ENCODE measurements around the gene PIK3R5. TPM values are rescaled to one million over a fixed set of nuclear protein-coding genes. Genes with fewer than 3 reads are reported as not detected.

Gene PIK3R5
- total and polyA plus RNA-seq, 2 donors (not counting 1 experiment from before 2014, with no cell fraction given) = 63.1 to 70.0 TPM

DNA sequence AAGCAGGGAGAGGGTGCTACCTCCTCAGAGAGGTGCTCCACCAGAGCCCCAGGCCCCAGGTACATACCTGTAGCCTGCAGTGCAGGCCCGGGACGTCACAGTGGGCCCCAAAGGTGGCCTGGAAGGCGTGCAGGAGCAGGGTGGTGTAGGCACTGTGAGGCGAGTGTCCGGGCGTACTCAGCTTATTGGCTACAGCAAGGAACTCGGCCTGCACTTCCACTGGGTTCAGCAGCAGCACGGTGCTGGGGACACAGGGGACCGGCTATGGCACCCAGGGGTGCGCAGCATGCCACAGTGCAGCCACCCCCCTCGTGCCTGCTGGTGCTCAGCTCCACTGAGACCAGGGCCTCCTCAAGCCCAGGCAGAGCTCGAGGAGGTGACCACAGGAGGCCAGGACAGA, 74.8 kb downstream of the PIK3R5 start:
- peaks cover 0 to 13% of the 10 kb centered on the region in 2 donors for H3K4me1 ChIP-seq (ENCODE audit: control insufficient read depth in 2 of 2, insufficient read depth in 2 of 2, low read length in 2 of 2)
- no peaks in the 10 kb centered on the region for H4K20me1 ChIP-seq (ENCODE audit: control insufficient read depth, insufficient read depth, low read length, poor library complexity, severe bottlenecking)
- H3K36me3 ChIP-seq (replicated peaks in 1 of 2; ENCODE audit: control extremely low read depth in 1 of 2, control insufficient read depth in 1 of 2, extremely low read depth in 1 of 2, insufficient read depth in 2 of 2, low read length in 1 of 2) = peaks cover 0 to 74% of the 10 kb centered on the region in 2 experiments
- no peak overlapping the region for H3K4me3 ChIP-seq (ENCODE audit: control extremely low read depth in 1 of 5, extremely low read depth in 1 of 5, insufficient read depth in 1 of 5, low read depth in 2 of 5, low read length in 4 of 5)
- POLR2A ChIA-PET = no interaction called here
- peaks cover 0 to 12% (median 0%) of the 10 kb centered on the region in 3 donors for H3K9me3 ChIP-seq (ENCODE audit: control extremely low read depth in 1 of 3, control insufficient read depth in 2 of 3, insufficient read depth in 1 of 3, low read length in 2 of 3)
- H3K9ac ChIP-seq (ENCODE audit: low read length) = no peak overlapping the region
- no peak overlapping the region for H3K4me2 ChIP-seq (replicated peaks; ENCODE audit: low read depth, low read length, poor library complexity, severe bottlenecking)
- H3K27me3 ChIP-seq (replicated peaks in 1 of 4; ENCODE audit: control extremely low read depth in 1 of 4, control insufficient read depth in 3 of 4, insufficient read depth in 4 of 4, low read length in 3 of 4) = no peaks in the 10 kb centered on the region
- no peak overlapping the region for H3K27ac ChIP-seq (ENCODE audit: low read length in 2 of 2)
- no peak for ATAC-seq (ENCODE audit: low read depth)
- Mint-ChIP-seq H3K9me3 (ENCODE audit: insufficient read depth) (no peaks in the 10 kb centered on the region), H3K27ac (no peak overlapping the region), H3K27me3 (no peaks in the 10 kb centered on the region), H3K4me1 (peaks cover 16% of the 10 kb centered on the region), H3K4me3 (no peak overlapping the region)
- CTCF ChIA-PET = interaction anchor here (1.2 to 6.2 kb wide), 7 partner anchors 15 to 481 kb away, joined by 3 to 56 read pairs (median 3); partner anchors contain the start of genes MFSD6L and PIK3R6
- 95% methylated on average over 12 of the region's 12 CpGs for WGBS (ENCODE audit: insufficient coverage)
- H2AFZ ChIP-seq (ENCODE audit: insufficient read depth, low read depth, low read length, poor library complexity, severe bottlenecking) = no peak overlapping the region
- TF ChIP-seq EZH2 (IDR thresholded peaks at IDR 0.05; ENCODE audit: borderline replicate concordance, insufficient read depth, low read depth, low read length, poor library complexity, severe bottlenecking) = no peak
- TF ChIP-seq, protein P1, sequence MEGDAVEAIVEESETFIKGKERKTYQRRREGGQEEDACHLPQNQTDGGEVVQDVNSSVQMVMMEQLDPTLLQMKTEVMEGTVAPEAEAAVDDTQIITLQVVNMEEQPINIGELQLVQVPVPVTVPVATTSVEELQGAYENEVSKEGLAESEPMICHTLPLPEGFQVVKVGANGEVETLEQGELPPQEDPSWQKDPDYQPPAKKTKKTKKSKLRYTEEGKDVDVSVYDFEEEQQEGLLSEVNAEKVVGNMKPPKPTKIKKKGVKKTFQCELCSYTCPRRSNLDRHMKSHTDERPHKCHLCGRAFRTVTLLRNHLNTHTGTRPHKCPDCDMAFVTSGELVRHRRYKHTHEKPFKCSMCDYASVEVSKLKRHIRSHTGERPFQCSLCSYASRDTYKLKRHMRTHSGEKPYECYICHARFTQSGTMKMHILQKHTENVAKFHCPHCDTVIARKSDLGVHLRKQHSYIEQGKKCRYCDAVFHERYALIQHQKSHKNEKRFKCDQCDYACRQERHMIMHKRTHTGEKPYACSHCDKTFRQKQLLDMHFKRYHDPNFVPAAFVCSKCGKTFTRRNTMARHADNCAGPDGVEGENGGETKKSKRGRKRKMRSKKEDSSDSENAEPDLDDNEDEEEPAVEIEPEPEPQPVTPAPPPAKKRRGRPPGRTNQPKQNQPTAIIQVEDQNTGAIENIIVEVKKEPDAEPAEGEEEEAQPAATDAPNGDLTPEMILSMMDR (IDR thresholded peaks at IDR 0.05) = no peak
- DNase-seq = no peak
- no peaks in the 10 kb centered on the region for H3K79me2 ChIP-seq (ENCODE audit: control insufficient read depth, insufficient read depth, low read length)
- intact Hi-C loops (cut with micrococcal nuclease) = no loop called here

DNA sequence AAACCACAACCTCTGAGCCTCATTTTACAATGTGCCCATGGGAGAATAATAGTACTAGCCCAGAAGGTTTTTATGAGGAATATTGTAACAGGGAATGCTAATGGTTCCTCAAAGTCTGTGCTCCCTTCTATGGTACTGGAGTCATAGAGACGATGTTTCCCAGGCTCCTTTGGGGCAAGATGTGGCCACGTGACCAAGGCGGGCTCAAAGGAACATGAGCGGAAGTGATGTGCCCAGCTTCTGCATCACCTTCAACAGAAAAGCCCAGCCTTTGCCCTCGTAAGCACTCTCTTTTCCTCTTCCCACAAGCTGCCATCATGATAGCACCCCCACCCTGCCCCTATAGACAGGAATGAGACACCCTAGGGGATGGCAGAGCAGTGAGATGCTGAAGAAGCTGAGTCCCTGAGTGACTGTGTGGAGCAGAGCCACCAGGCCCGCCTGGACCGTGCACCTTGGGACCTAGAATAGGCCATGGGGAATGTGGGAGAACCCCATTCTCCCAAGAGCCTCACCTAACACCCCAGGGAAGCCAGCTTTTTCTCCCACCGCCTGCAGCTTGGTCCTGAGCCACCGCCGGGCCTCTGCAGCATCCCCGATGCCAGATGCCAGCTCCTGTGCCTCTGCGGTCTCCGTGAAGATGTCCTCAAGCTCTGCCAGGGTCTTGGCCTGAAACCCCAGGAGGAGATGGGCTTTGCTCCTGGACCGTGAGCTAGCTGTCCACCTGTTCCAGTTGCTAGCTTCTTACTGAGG, 75.9 kb downstream of the PIK3R5 start:
- no peak overlapping the region for H2AFZ ChIP-seq (ENCODE audit: insufficient read depth, low read depth, low read length, poor library complexity, severe bottlenecking)
- no peak overlapping the region for H3K27ac ChIP-seq (ENCODE audit: low read length in 2 of 2)
- WGBS (ENCODE audit: insufficient coverage) = 98% methylated on average over 12 of the region's 14 CpGs
- peaks cover 7% of the 10 kb centered on the region for H3K4me1 Mint-ChIP-seq
- peaks cover 0 to 72% of the 10 kb centered on the region in 2 experiments for H3K36me3 ChIP-seq (replicated peaks in 1 of 2; ENCODE audit: control extremely low read depth in 1 of 2, control insufficient read depth in 1 of 2, extremely low read depth in 1 of 2, insufficient read depth in 2 of 2, low read length in 1 of 2)
- H4K20me1 ChIP-seq (ENCODE audit: control insufficient read depth, insufficient read depth, low read length, poor library complexity, severe bottlenecking) = peaks cover 5% of the 10 kb centered on the region
- no peak overlapping the region for H3K9ac ChIP-seq (ENCODE audit: low read length)
- intact Hi-C loops (cut with micrococcal nuclease) = no loop called here
- H3K4me3 Mint-ChIP-seq = no peak overlapping the region
- CTCF ChIA-PET = interaction anchor here (0.9 to 2.6 kb wide), 6 partner anchors 11 to 480 kb away, joined by 3 to 8 read pairs (median 6); no protein-coding TSS in a partner anchor
- peaks cover 0 to 14% (median 0%) of the 10 kb centered on the region in 3 donors for H3K9me3 ChIP-seq (ENCODE audit: control extremely low read depth in 1 of 3, control insufficient read depth in 2 of 3, insufficient read depth in 1 of 3, low read length in 2 of 3)
- no peak overlapping the region for H3K4me3 ChIP-seq (ENCODE audit: control extremely low read depth in 1 of 5, extremely low read depth in 1 of 5, insufficient read depth in 1 of 5, low read depth in 2 of 5, low read length in 4 of 5)
- no peaks in the 10 kb centered on the region for H3K27me3 Mint-ChIP-seq
- ATAC-seq (ENCODE audit: low read depth) = no peak
- H3K4me1 ChIP-seq (ENCODE audit: control insufficient read depth in 2 of 2, insufficient read depth in 2 of 2, low read length in 2 of 2) = peaks cover 0 to 5% of the 10 kb centered on the region in 2 donors
- POLR2A ChIA-PET = no interaction called here
- no peak overlapping the region for H3K4me2 ChIP-seq (replicated peaks; ENCODE audit: low read depth, low read length, poor library complexity, severe bottlenecking)
- H3K27ac Mint-ChIP-seq = no peak overlapping the region
- H3K79me2 ChIP-seq (ENCODE audit: control insufficient read depth, insufficient read depth, low read length) = no peaks in the 10 kb centered on the region
- no peaks in the 10 kb centered on the region for H3K9me3 Mint-ChIP-seq (ENCODE audit: insufficient read depth)
- no peak for DNase-seq
- no peak for TF ChIP-seq EZH2 (IDR thresholded peaks at IDR 0.05; ENCODE audit: borderline replicate concordance, insufficient read depth, low read depth, low read length, poor library complexity, severe bottlenecking)
- TF ChIP-seq, protein P1 (IDR thresholded peaks at IDR 0.05) = no peak
- H3K27me3 ChIP-seq (replicated peaks in 1 of 4; ENCODE audit: control extremely low read depth in 1 of 4, control insufficient read depth in 3 of 4, insufficient read depth in 4 of 4, low read length in 3 of 4) = no peaks in the 10 kb centered on the region

All from B cell (primary cell).